ENCODE measurements around the gene ERMP1. TPM values are rescaled to one million over a fixed set of nuclear protein-coding genes. Genes with fewer than 3 reads are reported as not detected.

Gene ERMP1
- polyA plus RNA-seq, 2 of the 4 experiments (the other 2 are of a cell fraction): 22.5 to 53.4 TPM

DNA sequence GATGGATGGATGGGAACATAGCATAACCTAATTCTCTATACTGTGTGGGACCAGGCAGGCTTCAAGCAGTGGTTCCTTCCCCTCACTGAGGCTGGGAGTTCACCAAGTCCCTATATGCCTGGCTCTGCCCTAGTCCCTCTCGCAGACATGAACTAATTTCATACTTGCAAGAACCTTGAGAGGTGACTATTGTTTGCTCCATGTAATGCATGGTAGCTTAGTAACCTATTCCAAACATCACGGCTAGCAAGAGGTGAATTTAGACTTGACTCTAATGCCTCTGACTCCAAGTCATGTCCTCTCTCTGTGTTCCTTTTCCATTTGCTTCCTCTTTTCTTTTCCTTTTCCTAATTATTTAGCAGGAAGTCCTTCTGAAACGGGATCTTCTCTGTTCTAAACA is 25.9 kb upstream of the ERMP1 start:
- H3K4me3 ChIP-seq: no peak overlapping the region
- ChIA-PET CTCF (interaction anchor here (1.3 to 2.8 kb wide), 5 partner anchors 11 to 27 kb away, joined by 4 to 15 read pairs (median 6); partner anchors contain the start of gene ERMP1), POLR2A (no interaction called here)
- no peak for FAIRE-seq
- no peak overlapping the region for H3K4me2 ChIP-seq
- WGBS (ENCODE audit: missing lambda C conversion rate): 48% methylated on average over 3 of the region's 3 CpGs
- no peak overlapping the region for H3K27ac ChIP-seq
- TF ChIP-seq FOSL2 (IDR thresholded peaks at IDR 0.05): no peak
- TF ChIP-seq FOSL2 (CRISPR knock-in tag; IDR thresholded peaks at IDR 0.05): no peak
- no peak for TF ChIP-seq JUN (IDR thresholded peaks at IDR 0.05)
- TF ChIP-seq ZFP36 (IDR thresholded peaks at IDR 0.05; ENCODE audit: borderline replicate concordance, partially characterized antibody): no peak
- no peak for TF ChIP-seq CTCF (IDR thresholded peaks at IDR 0.05)
- no peak for TF ChIP-seq RNF2 (IDR thresholded peaks at IDR 0.05; ENCODE audit: borderline replicate concordance, low read depth)
- no peak for TF ChIP-seq CHD4 (IDR thresholded peaks at IDR 0.05; ENCODE audit: borderline replicate concordance)
- TF ChIP-seq ATOH8 (CRISPR knock-in tag; IDR thresholded peaks at IDR 0.05; ENCODE audit: low read depth): no peak
- no peak for TF ChIP-seq MAFK (IDR thresholded peaks at IDR 0.05; ENCODE audit: partially characterized antibody)
- no peak for TF ChIP-seq RARB (CRISPR knock-in tag; IDR thresholded peaks at IDR 0.05)
- TF ChIP-seq, protein P1, sequence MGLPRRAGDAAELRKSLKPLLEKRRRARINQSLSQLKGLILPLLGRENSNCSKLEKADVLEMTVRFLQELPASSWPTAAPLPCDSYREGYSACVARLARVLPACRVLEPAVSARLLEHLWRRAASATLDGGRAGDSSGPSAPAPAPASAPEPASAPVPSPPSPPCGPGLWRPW (IDR thresholded peaks at IDR 0.05): no peak
- TF ChIP-seq SMC3 (IDR thresholded peaks at IDR 0.05): no peak
- no peak for TF ChIP-seq CEBPB (IDR thresholded peaks at IDR 0.05)
- TF ChIP-seq TP53 (CRISPR knock-in tag; IDR thresholded peaks at IDR 0.05): no peak
- no peak for TF ChIP-seq HEYL (CRISPR knock-in tag; IDR thresholded peaks at IDR 0.05)
- no peak for TF ChIP-seq POLR2A (IDR thresholded peaks at IDR 0.05; ENCODE audit: low read length)
- no peak for TF ChIP-seq ZSCAN20 (CRISPR knock-in tag; IDR thresholded peaks at IDR 0.05)
- TF ChIP-seq HMGXB4 (CRISPR knock-in tag; IDR thresholded peaks at IDR 0.05; ENCODE audit: borderline replicate concordance): no peak
- TF ChIP-seq HOXA7 (CRISPR knock-in tag; IDR thresholded peaks at IDR 0.05): no peak
- TF ChIP-seq NPAS2 (CRISPR knock-in tag; IDR thresholded peaks at IDR 0.05; ENCODE audit: borderline replicate concordance): no peak
- H3K9me3 ChIP-seq: no peaks in the 10 kb centered on the region
- peaks cover 6% of the 10 kb centered on the region for H3K4me1 ChIP-seq
- ATAC-seq: no peak; a peak in 2 of 6 replicates
- DNase-seq (ENCODE audit: low read depth in 1 of 2, low spot score in 1 of 2): no peak

DNA sequence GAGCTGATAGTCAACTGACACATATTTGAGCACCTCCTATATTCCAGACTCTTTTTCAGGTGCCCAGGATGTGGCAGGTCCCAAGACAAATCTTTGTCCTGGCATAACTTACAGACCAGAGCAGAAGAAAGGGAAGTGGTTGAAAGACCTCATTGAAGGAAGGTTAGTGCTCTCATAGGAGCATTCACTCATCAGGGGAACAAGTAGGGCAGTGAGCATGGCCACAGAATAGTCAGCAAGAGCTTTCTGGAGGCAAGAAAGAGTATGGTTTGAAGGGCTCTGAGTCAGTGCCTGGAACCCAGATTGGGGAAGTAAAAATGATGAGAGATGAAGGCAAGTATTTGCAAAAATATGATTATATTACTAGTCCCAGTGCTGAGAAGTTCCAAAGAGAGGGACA is 25.0 kb upstream of the ERMP1 start:
- Histone ChIP-seq H3K9me3 (no peaks in the 10 kb centered on the region), H3K4me3 (no peak overlapping the region), H3K27ac (no peak overlapping the region), H3K4me2 (no peak overlapping the region), H3K4me1 (peaks cover under 1% of the 10 kb centered on the region; the same call in 2 of the 3 replicates)
- ATAC-seq (no peak), FAIRE-seq (no peak), DNase-seq (ENCODE audit: low read depth in 1 of 2, low spot score in 1 of 2) (no peak)
- ChIA-PET CTCF (interaction anchor here (0.6 to 2.8 kb wide), 6 partner anchors 12 to 447 kb away, joined by 3 to 15 read pairs (median 6); partner anchors contain the start of gene ERMP1), POLR2A (no interaction called here)
- TF ChIP-seq RFX5 (IDR thresholded peaks at IDR 0.05) (no peak), NFE2L2 (conservative IDR thresholded peaks at IDR 0.05; ENCODE audit: low read length) (no peak), FOSB (CRISPR knock-in tag; IDR thresholded peaks at IDR 0.05) (no peak), HMGXB4 (CRISPR knock-in tag; IDR thresholded peaks at IDR 0.05; ENCODE audit: borderline replicate concordance) (no peak), MAZ (IDR thresholded peaks at IDR 0.05; ENCODE audit: borderline replicate concordance, low read depth, low read length) (no peak), HOXA7 (CRISPR knock-in tag; IDR thresholded peaks at IDR 0.05) (no peak), ZC3H11A (IDR thresholded peaks at IDR 0.05) (no peak), PBX3 (IDR thresholded peaks at IDR 0.05) (no peak), E2F6 (IDR thresholded peaks at IDR 0.05; ENCODE audit: borderline replicate concordance, low read depth) (no peak), RNF2 (IDR thresholded peaks at IDR 0.05; ENCODE audit: borderline replicate concordance, low read depth) (no peak), CBX8 (IDR thresholded peaks at IDR 0.05) (no peak), KDM1A (IDR thresholded peaks at IDR 0.05; ENCODE audit: low read depth) (no peak), GATA3 (IDR thresholded peaks at IDR 0.05; ENCODE audit: borderline replicate concordance) (no peak), ZNF302 (CRISPR knock-in tag; IDR thresholded peaks at IDR 0.05) (no peak)
